Thyroid gland (tissue), 4 donors: Measurements from ENCODE around the gene PDE6D.

Source experiments
- POLR2A ChIP-seq, 2 donors: fragments of 450-650 bp; IDR thresholded peaks; one replicate each; pipeline ENCODE4 v1.6.1; 2017; ENCODE audit warnings: antibody characterized with exemption in 2 of 2, mild to moderate bottlenecking in 2 of 2, moderate library complexity in 1 of 2
- TF ChIP-seq, protein P1 (sequence below), 6 experiments: fragments of 200-600 bp in 3 of 6; fragments of 450-650 bp in 3 of 6; sonication (generic) in 3 of 6; IDR thresholded peaks; one replicate each; pipeline ENCODE4 v1.5.1; 2016 to 2019; ENCODE audit warnings: antibody characterized with exemption in 6 of 6, mild to moderate bottlenecking in 2 of 6, inconsistent platforms in 1 of 6, moderate library complexity in 1 of 6

DNA sequence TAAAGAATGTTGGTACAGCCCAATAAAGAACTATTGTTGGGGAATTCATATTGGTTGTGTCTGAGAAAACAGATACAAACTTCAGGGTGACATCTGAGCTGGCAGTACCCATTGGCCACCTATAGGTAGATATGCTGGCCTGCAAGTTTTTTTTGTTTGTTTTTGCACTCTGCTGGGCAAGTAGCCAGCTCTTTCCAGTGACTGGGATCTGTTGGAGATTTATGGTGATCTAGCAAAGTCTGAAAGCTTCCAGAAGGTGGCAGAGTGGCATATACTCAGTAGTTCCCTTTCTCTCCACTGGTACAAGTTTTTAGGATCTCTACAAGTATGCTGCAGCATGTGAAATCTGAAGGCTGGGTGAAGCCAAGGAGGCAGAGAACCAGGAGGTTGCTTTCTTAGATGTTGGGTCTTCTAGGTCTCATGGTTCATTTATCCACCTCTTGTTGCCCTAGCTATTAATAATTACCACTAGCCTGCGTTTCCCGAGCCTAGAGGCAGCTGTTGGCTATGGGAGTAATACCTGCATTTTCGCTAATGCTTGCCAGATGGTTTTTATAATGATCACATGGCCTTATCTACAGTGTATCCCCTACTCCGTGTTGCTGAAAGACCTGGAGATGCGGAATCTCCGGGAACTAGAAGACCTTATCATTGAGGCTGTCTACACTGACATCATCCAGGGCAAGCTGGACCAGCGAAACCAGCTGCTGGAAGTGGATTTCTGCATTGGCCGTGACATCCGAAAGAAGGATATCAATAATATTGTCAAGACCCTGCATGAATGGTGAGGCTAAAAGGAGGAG, 14.6 kb upstream of the PDE6D start:
- TF ChIP-seq, protein P1, sequence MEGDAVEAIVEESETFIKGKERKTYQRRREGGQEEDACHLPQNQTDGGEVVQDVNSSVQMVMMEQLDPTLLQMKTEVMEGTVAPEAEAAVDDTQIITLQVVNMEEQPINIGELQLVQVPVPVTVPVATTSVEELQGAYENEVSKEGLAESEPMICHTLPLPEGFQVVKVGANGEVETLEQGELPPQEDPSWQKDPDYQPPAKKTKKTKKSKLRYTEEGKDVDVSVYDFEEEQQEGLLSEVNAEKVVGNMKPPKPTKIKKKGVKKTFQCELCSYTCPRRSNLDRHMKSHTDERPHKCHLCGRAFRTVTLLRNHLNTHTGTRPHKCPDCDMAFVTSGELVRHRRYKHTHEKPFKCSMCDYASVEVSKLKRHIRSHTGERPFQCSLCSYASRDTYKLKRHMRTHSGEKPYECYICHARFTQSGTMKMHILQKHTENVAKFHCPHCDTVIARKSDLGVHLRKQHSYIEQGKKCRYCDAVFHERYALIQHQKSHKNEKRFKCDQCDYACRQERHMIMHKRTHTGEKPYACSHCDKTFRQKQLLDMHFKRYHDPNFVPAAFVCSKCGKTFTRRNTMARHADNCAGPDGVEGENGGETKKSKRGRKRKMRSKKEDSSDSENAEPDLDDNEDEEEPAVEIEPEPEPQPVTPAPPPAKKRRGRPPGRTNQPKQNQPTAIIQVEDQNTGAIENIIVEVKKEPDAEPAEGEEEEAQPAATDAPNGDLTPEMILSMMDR (IDR thresholded peaks at IDR 0.05), result peak in 5 of 6 experiments; percentile 22 to 56 (median 35)
- no peak for TF ChIP-seq POLR2A (IDR thresholded peaks at IDR 0.05)
